ENCODE results near the gene RTBDN.

GRCh38 chr19:12838886-12839756 lies 4.7 kb upstream of the RTBDN start:
- TF ChIP-seq TAF1 (IDR thresholded peaks at IDR 0.05; ENCODE audit: borderline replicate concordance, insufficient read depth, low read length) = no peak
- no peak for TF ChIP-seq POLR2AphosphoS5 (IDR thresholded peaks at IDR 0.05; ENCODE audit: low read depth, low read length)
- no peak for TF ChIP-seq REST (IDR thresholded peaks at IDR 0.05; ENCODE audit: insufficient read depth in 1 of 2, low read depth in 2 of 2, low read length in 2 of 2)
- no peak for TF ChIP-seq SIN3A (IDR thresholded peaks at IDR 0.05; ENCODE audit: borderline replicate concordance, insufficient read depth, low read length)

Measured in PFSK-1 (cell line).